ENCODE measurements around the gene MKI67. TPM values are rescaled to one million over a fixed set of nuclear protein-coding genes. Genes with fewer than 3 reads are reported as not detected.

Gene MKI67
- total and polyA plus RNA-seq, 2 of the 13 experiments (the other 11 are each of a cell fraction or from before 2014, with no cell fraction given), result 6.7 to 22.9 TPM

DNA sequence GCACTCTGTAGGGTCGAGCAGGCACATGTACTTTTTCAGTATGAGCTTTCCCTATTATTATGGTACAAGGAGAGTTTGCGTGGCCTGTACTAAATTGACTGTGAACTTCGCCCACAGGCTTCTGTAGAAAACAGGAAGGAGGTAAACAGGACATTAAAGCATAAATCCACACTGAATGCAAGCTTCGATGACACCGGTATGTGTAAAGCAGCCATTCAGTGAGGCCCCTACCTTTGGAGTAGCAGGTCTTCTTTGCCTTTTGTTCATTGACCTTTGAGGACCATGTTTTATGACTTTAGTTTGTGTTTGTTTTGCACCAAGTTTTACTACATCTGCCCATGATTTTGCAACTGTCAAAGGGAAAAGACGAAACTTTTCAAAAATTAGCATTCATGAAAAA lies 14.5 kb downstream of the MKI67 start (continued):
- TF ChIP-seq MTF2 (CRISPR knock-in tag; IDR thresholded peaks at IDR 0.05; ENCODE audit: borderline replicate concordance), result no peak
- no peak for TF ChIP-seq SSRP1 (CRISPR knock-in tag; IDR thresholded peaks at IDR 0.05)

DNA sequence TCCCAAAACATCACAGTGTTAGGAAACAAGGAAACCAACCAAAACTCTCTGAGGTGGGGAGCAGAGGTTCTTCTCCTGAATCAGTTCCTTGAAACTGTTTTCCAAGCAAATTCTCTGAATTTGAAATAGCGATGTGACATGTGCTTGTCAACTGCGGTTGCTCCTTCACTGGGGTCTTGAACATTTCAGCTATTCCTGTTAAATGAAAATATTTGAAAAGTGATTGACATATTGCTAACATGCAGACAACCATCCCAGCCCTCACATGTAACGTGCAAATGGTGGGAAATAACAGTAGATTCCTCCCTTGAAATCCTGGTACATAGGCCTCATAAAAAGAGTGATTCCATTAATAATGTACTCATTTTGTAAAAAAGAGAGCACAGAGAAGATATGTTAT lies 15.9 kb downstream of the MKI67 start:
- in situ Hi-C loops (cut with HindIII; ENCODE audit: extremely low pct_ligation_motif_present, low pct_unique_long_range_greater_than_20kb), result no loop called here

More for the DNA sequence above, 15.9 kb downstream of the MKI67 start:
- no peaks in the 10 kb centered on the region for H3K79me2 ChIP-seq (ENCODE audit: insufficient read depth, low read length)
- FAIRE-seq, result no peak
- ATAC-seq, result no peak
- ChIA-PET POLR2A (no interaction called here), CTCF (ENCODE audit: low intra/inter-chr PET ratio, low total read pairs) (no interaction called here)
- no peak overlapping the region for H3K27ac ChIP-seq (ENCODE audit: extremely low read length, insufficient read depth, low read length)
- no peak overlapping the region for H3K4me3 ChIP-seq (replicated peaks in 1 of 3; ENCODE audit: insufficient read depth in 1 of 3, low read depth in 2 of 3, low read length in 3 of 3)
- H3K4me2 ChIP-seq (ENCODE audit: low read depth, low read length), result no peak overlapping the region
- H3K36me3 ChIP-seq (replicated peaks in 1 of 2; ENCODE audit: control insufficient read depth in 1 of 2, insufficient read depth in 2 of 2, low read length in 2 of 2), result peaks cover 38 to 99% of the 10 kb centered on the region in 2 experiments
- H2AFZ ChIP-seq (ENCODE audit: low read length), result no peak overlapping the region
- TF ChIP-seq MIER3 (CRISPR knock-in tag; IDR thresholded peaks at IDR 0.05; ENCODE audit: borderline replicate concordance), result no peak
- TF ChIP-seq MBNL3 (CRISPR knock-in tag; conservative IDR thresholded peaks at IDR 0.05), result no peak
- no peak for TF ChIP-seq KLF12 (CRISPR knock-in tag; IDR thresholded peaks at IDR 0.05; ENCODE audit: borderline replicate concordance)
- TF ChIP-seq RXRA (CRISPR knock-in tag; IDR thresholded peaks at IDR 0.05), result no peak
- TF ChIP-seq ZFY (CRISPR knock-in tag; IDR thresholded peaks at IDR 0.05), result no peak
- no peak for TF ChIP-seq ZNF10 (CRISPR knock-in tag; IDR thresholded peaks at IDR 0.05; ENCODE audit: borderline replicate concordance, low read depth)
- TF ChIP-seq, protein P1, sequence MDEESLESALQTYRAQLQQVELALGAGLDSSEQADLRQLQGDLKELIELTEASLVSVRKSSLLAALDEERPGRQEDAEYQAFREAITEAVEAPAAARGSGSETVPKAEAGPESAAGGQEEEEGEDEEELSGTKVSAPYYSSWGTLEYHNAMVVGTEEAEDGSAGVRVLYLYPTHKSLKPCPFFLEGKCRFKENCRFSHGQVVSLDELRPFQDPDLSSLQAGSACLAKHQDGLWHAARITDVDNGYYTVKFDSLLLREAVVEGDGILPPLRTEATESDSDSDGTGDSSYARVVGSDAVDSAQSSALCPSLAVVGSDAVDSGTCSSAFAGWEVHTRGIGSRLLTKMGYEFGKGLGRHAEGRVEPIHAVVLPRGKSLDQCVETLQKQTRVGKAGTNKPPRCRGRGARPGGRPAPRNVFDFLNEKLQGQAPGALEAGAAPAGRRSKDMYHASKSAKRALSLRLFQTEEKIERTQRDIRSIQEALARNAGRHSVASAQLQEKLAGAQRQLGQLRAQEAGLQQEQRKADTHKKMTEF (CRISPR knock-in tag; IDR thresholded peaks at IDR 0.05), result no peak
- TF ChIP-seq NR3C1 (CRISPR knock-in tag; IDR thresholded peaks at IDR 0.05), result no peak
- TF ChIP-seq ZNF678 (CRISPR knock-in tag; IDR thresholded peaks at IDR 0.05), result no peak
- no peak for TF ChIP-seq ZKSCAN8 (CRISPR knock-in tag; IDR thresholded peaks at IDR 0.05; ENCODE audit: borderline replicate concordance)
- TF ChIP-seq ZNF614 (CRISPR knock-in tag; IDR thresholded peaks at IDR 0.05; ENCODE audit: borderline replicate concordance), result no peak
- TF ChIP-seq PHF21A (CRISPR knock-in tag; IDR thresholded peaks at IDR 0.05), result no peak
- TF ChIP-seq, protein P2, sequence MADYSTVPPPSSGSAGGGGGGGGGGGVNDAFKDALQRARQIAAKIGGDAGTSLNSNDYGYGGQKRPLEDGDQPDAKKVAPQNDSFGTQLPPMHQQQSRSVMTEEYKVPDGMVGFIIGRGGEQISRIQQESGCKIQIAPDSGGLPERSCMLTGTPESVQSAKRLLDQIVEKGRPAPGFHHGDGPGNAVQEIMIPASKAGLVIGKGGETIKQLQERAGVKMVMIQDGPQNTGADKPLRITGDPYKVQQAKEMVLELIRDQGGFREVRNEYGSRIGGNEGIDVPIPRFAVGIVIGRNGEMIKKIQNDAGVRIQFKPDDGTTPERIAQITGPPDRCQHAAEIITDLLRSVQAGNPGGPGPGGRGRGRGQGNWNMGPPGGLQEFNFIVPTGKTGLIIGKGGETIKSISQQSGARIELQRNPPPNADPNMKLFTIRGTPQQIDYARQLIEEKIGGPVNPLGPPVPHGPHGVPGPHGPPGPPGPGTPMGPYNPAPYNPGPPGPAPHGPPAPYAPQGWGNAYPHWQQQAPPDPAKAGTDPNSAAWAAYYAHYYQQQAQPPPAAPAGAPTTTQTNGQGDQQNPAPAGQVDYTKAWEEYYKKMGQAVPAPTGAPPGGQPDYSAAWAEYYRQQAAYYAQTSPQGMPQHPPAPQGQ (CRISPR knock-in tag; IDR thresholded peaks at IDR 0.05; ENCODE audit: borderline replicate concordance), result no peak
- TF ChIP-seq, protein P3, sequence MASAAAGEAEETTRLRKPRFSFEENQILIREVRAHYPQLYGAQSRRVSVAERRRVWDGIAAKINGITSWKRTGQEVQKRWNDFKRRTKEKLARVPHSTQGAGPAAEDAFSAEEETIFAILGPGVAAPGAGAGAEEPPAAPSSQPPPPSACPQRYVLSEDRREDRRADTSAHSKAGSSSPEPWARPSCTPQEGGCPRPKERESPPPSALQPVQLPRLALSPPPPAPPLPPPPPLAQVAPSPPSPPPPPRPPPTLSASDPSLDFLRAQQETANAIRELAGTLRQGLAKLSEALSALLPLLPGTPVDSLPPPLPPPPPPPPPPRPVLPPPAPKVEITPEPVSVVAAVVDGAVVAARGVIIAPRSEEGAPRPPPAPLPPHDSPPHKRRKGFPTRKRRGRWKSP (CRISPR knock-in tag; IDR thresholded peaks at IDR 0.05), result no peak
- no peaks in the 10 kb centered on the region for H3K4me1 ChIP-seq (ENCODE audit: insufficient read depth, low read length)
- no peak overlapping the region for H3K9ac ChIP-seq (ENCODE audit: insufficient read depth, low read depth, low read length)
- no peaks in the 10 kb centered on the region for H3K27me3 ChIP-seq (ENCODE audit: control insufficient read depth in 1 of 2, insufficient read depth in 2 of 2, low read length in 2 of 2)
- intact Hi-C loops (cut with micrococcal nuclease; ENCODE audit: unreplicated experiment), result no loop called here
- WGBS (ENCODE audit: low lambda C conversion rate), result 98% methylated on average over 3 of the region's 3 CpGs
- H4K20me1 ChIP-seq (ENCODE audit: insufficient read depth, low read length), result no peaks in the 10 kb centered on the region
- DNase-seq (ENCODE audit: low spot score), result no peak
- no peaks in the 10 kb centered on the region for H3K9me3 ChIP-seq (ENCODE audit: low read length)
- BruUV-seq (replicated peaks), result no TSS peak
